ENCODE measurements around the gene NFU1. TPM values are rescaled to one million over a fixed set of nuclear protein-coding genes. Genes with fewer than 3 reads are reported as not detected.

The NFU1 gene
- total and polyA plus RNA-seq, 9 of the 15 experiments (the other 6 are each of a cell fraction or from before 2014, with no cell fraction given): 33.3 to 61.8 (median 53.7) TPM

DNA sequence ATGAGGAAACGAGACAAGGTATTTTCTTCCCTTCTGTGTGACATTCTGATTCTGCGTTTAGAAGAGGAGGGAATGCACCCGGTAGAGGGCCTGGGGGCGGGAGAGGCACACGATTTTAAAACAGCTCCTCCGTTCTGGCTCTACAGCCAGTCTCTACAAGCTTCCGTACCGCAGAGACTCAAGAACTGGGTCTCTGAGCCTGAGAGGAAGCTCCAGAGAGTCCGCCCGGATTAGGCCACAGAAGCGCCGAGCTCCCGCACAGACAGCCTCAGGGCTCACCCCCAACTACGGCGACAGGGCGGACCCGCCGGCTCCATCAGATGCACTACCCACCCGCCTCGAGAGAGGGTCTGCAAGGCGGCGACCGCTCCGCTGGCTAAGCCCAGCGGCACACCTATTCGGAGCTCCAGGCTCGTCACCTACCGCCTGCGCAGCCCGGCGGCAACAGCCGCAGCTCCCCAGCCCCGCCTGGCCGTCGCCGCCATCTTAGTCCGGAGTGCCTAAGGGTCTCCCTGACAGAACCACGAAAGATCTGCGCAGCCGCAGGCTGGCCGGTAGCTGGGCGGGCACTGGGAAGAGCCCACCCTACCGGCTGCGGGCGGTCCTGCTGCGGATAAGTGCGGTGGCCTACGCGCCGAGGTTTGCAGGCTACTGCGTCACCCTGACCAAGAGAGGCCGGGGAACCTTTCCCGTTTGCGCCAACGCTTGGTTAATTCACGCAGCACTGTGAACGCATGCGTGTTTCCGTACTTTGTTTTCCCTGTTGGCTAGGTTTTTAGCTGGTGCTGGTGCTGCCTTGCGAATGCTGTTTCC, at the start of gene NFU1 (continued):
- TF ChIP-seq SRSF7 (optimal IDR thresholded peaks at IDR 0.05; ENCODE audit: low read depth, low read length) (no peak), SMC3 (conservative IDR thresholded peaks at IDR 0.05; ENCODE audit: insufficient read depth, low read depth, low read length) (0 out of 2 replicates have a peak, but pooled peaks have one; percentile 13), CTCFL (IDR thresholded peaks at IDR 0.05; ENCODE audit: borderline replicate concordance, insufficient read depth, low read depth, low read length, poor library complexity, severe bottlenecking) (peak; percentile 86), HMG20A (CRISPR knock-in tag; conservative IDR thresholded peaks at IDR 0.05) (no peak), POLR2A (conservative IDR thresholded peaks at IDR 0.05) (peak; percentile 95), TRIM28 (IDR thresholded peaks at IDR 0.05) (no peak), ATF7 (IDR thresholded peaks at IDR 0.05) (peak; percentile 91), ZBTB7A (IDR thresholded peaks at IDR 0.05; ENCODE audit: borderline replicate concordance, control insufficient read depth, low read depth, low read length) (peak; percentile 72; the same call in 1 of the 2 replicates), ZC3H11A (IDR thresholded peaks at IDR 0.05; ENCODE audit: low read depth, low read length) (peak; percentile 23), GMEB1 (CRISPR knock-in tag; IDR thresholded peaks at IDR 0.05) (peak; percentile 49; the same call in 1 of the 2 replicates), GABPB1 (CRISPR knock-in tag; IDR thresholded peaks at IDR 0.05) (peak; percentile 65; the same call in 1 of the 2 replicates), MCM3 (IDR thresholded peaks at IDR 0.05) (no peak), ESRRA (IDR thresholded peaks at IDR 0.05; ENCODE audit: borderline replicate concordance, low read depth) (peak; percentile 83; the same call in 1 of the 2 replicates), TCF7 (IDR thresholded peaks at IDR 0.05; ENCODE audit: borderline replicate concordance) (peak; percentile 12; the same call in 1 of the 2 replicates), ZFX (CRISPR knock-in tag; IDR thresholded peaks at IDR 0.05) (peak; percentile 91), PTBP1 (IDR thresholded peaks at IDR 0.05; ENCODE audit: low read depth, low read length) (no peak)
- TF ChIP-seq, protein P1, sequence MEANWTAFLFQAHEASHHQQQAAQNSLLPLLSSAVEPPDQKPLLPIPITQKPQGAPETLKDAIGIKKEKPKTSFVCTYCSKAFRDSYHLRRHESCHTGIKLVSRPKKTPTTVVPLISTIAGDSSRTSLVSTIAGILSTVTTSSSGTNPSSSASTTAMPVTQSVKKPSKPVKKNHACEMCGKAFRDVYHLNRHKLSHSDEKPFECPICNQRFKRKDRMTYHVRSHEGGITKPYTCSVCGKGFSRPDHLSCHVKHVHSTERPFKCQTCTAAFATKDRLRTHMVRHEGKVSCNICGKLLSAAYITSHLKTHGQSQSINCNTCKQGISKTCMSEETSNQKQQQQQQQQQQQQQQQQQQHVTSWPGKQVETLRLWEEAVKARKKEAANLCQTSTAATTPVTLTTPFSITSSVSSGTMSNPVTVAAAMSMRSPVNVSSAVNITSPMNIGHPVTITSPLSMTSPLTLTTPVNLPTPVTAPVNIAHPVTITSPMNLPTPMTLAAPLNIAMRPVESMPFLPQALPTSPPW (CRISPR knock-in tag; IDR thresholded peaks at IDR 0.05): peak; percentile 49

All from K562 (cell line).